GM12878 (cell line): ENCODE measurements around the gene PKNOX1. TPM values are rescaled to one million over a fixed set of nuclear protein-coding genes. Genes with fewer than 3 reads are reported as not detected.

ENCODE experiments used
- ATAC-seq: fragments of 200-7000 bp; cut with Tn5 transposase; 3 replicates; pipeline ENCODE4 v1.9.1; 2020; ENCODE audit warnings: mild to moderate bottlenecking, moderate library complexity
- BruUV-seq: library from RNA; stranded (reverse); fragments of 400-500 nt; replicated peaks from 2 replicates; lab custom pipeline; 2021; lab: Mats Ljungman, UMichigan
- CTCF ChIA-PET: fragments of 300-600 bp; sonication (Branson Sonifier 250); formaldehyde crosslinking; extraction: SDS; loops from one replicate; lab custom pipeline; 2021; ENCODE audit warnings: inconsistent platforms; lab: Yijun Ruan, JAX
- POLR2A ChIA-PET: fragments of 350-600 bp; formaldehyde crosslinking; extraction: SDS; loops from one replicate; lab custom pipeline; 2021; ENCODE audit warnings: inconsistent platforms; lab: Charles Lee
- RAD21 ChIA-PET: fragments of 300-600 bp; sonication (Branson Sonifier 250); formaldehyde crosslinking; loops from one replicate; lab custom pipeline; 2023; ENCODE audit warnings: antibody characterized with exemption; ENCODE audit not compliant: unreplicated experiment; lab: Charles Lee
- SMC1A ChIA-PET: fragments of 300-600 bp; sonication (Branson Sonifier 250); formaldehyde crosslinking; loops from one replicate; lab custom pipeline; 2023; ENCODE audit not compliant: unreplicated experiment, uncharacterized antibody; lab: Charles Lee
- DNase-seq: peaks from one replicate; pipeline ENCODE4 v3.0.0-alpha.2; 2011; ENCODE audit warnings: low read depth, low spot score
- FAIRE-seq: peaks from 3 replicates; lab custom pipeline; 2011; peaks lifted over from hg19 to GRCh38; lab: Jason Lieb, UNC
- H2AFZ ChIP-seq: 2 replicates; pipeline ENCODE4 v1.6.0; 2011; ENCODE audit warnings: low read depth, low read length, control low read depth; ENCODE audit not compliant: control insufficient read depth
- H3K27ac ChIP-seq: 2 replicates; pipeline ENCODE4 v1.5.1; 2011; ENCODE audit warnings: control low read depth; ENCODE audit not compliant: control insufficient read depth, insufficient read depth
- H3K27me3 ChIP-seq, 2 experiments: replicated peaks in 1 of 2; 2 replicates each; pipeline versions ENCODE4 v1.6.0 to v1.6.1; 2011; ENCODE audit warnings: low read length in 1 of 2; ENCODE audit not compliant: control insufficient read depth in 2 of 2, insufficient read depth in 2 of 2
- H3K36me3 ChIP-seq, 2 experiments: 2 replicates each; pipeline ENCODE4 v1.5.1; 2011; ENCODE audit warnings: low read length in 1 of 2; ENCODE audit not compliant: control insufficient read depth in 2 of 2, insufficient read depth in 2 of 2
- H3K4me1 ChIP-seq: 2 replicates; pipeline ENCODE4 v1.6.1; 2011; ENCODE audit warnings: mild to moderate bottlenecking, low read length, moderate library complexity, mixed read lengths; ENCODE audit not compliant: control insufficient read depth, insufficient read depth
- H3K4me2 ChIP-seq: 2 replicates; pipeline ENCODE4 v1.6.0; 2011; ENCODE audit warnings: control low read depth; ENCODE audit not compliant: control insufficient read depth, insufficient read depth
- H3K4me3 ChIP-seq: fragments of 200-600 bp; sonication (generic); 2 replicates; pipeline ENCODE4 v1.5.1; 2016
- H3K79me2 ChIP-seq: 2 replicates; pipeline ENCODE4 v1.6.0; 2011; ENCODE audit warnings: low read length; ENCODE audit not compliant: control insufficient read depth, insufficient read depth
- H3K9ac ChIP-seq: 2 replicates; pipeline ENCODE4 v1.8.0; 2011; ENCODE audit warnings: low read length, control low read depth, mixed read lengths; ENCODE audit not compliant: control insufficient read depth, insufficient read depth
- H3K9me3 ChIP-seq: replicated peaks from 3 replicates; pipeline ENCODE4 v1.5.1; 2011; ENCODE audit warnings: mild to moderate bottlenecking, low read length; ENCODE audit not compliant: control insufficient read depth, insufficient read depth
- H4K20me1 ChIP-seq: 2 replicates; pipeline ENCODE4 v1.6.0; 2011; ENCODE audit not compliant: control insufficient read depth, insufficient read depth
- BMI1 ChIP-seq: fragments of 450-650 bp; IDR thresholded peaks from 2 replicates; pipeline ENCODE4 v1.6.1; 2016; ENCODE audit warnings: mild to moderate bottlenecking, moderate library complexity, borderline replicate concordance
- CBX5 ChIP-seq: sonication (generic); IDR thresholded peaks from 2 replicates; pipeline ENCODE4 v1.6.1; 2016; ENCODE audit warnings: low read depth, moderate library complexity, mild to moderate bottlenecking, inconsistent platforms
- CHD4 ChIP-seq: fragments of 200-600 bp; sonication (generic); IDR thresholded peaks from 2 replicates; pipeline ENCODE4 v1.6.1; 2016; ENCODE audit warnings: mild to moderate bottlenecking
- EP300 ChIP-seq, 2 experiments: fragments of 150-350 bp in 1 of 2; IDR thresholded peaks; 2 replicates each; pipeline ENCODE4 v1.6.1; 2011 to 2012; ENCODE audit warnings: low read depth in 2 of 2, low read length in 2 of 2, borderline replicate concordance in 1 of 2, improper control_type of control experiment in 1 of 2, inconsistent platforms in 1 of 2; ENCODE audit not compliant: control insufficient read depth in 1 of 2
- ESRRA ChIP-seq: IDR thresholded peaks from 2 replicates; pipeline ENCODE4 v1.6.1; 2012; ENCODE audit warnings: mild to moderate bottlenecking, low read length, improper control_type of control experiment
- LARP7 ChIP-seq: fragments of 450-650 bp; IDR thresholded peaks from 2 replicates; pipeline ENCODE4 v1.6.1; 2017; ENCODE audit warnings: mild to moderate bottlenecking
- NFXL1 ChIP-seq: fragments of 450-650 bp; IDR thresholded peaks from 2 replicates; pipeline ENCODE4 v1.6.1; 2017; ENCODE audit warnings: antibody characterized with exemption, mild to moderate bottlenecking, borderline replicate concordance
- NR2C1 ChIP-seq: fragments of 450-650 bp; IDR thresholded peaks from 2 replicates; pipeline ENCODE4 v1.6.1; 2017; ENCODE audit warnings: antibody characterized with exemption, mild to moderate bottlenecking, moderate library complexity
- NR2F1 ChIP-seq: fragments of 450-650 bp; conservative IDR thresholded peaks from 2 replicates; pipeline ENCODE4 v1.6.1; 2017; ENCODE audit warnings: mild to moderate bottlenecking
- PAX5 ChIP-seq: IDR thresholded peaks from 2 replicates; pipeline ENCODE4 v1.6.1; 2011; ENCODE audit warnings: low read depth, low read length, borderline replicate concordance
- RUNX3 ChIP-seq: IDR thresholded peaks from 2 replicates; pipeline ENCODE4 v1.6.1; 2012; ENCODE audit warnings: low read length, inconsistent platforms
- SIN3A ChIP-seq: IDR thresholded peaks from 2 replicates; pipeline ENCODE4 v1.6.1; 2012; ENCODE audit warnings: low read depth, low read length, improper control_type of control experiment
- SPI1 ChIP-seq: IDR thresholded peaks from 2 replicates; pipeline ENCODE4 v1.6.1; 2011; ENCODE audit warnings: low read depth, mild to moderate bottlenecking, low read length, moderate library complexity, borderline replicate concordance; ENCODE audit not compliant: insufficient read depth
- SRF ChIP-seq, 2 experiments: IDR thresholded peaks; 2 replicates each; pipeline ENCODE4 v1.6.1; 2011; ENCODE audit warnings: low read depth in 2 of 2, low read length in 2 of 2, mild to moderate bottlenecking in 1 of 2, moderate library complexity in 1 of 2
- STAT3 ChIP-seq: IDR thresholded peaks from 2 replicates; pipeline ENCODE4 v1.6.1; 2011; ENCODE audit warnings: low read depth, low read length, improper control_type of control experiment
- TARDBP ChIP-seq: IDR thresholded peaks from 2 replicates; pipeline ENCODE4 v1.6.1; 2016; ENCODE audit warnings: borderline replicate concordance
- WRNIP1 ChIP-seq: IDR thresholded peaks from 2 replicates; pipeline ENCODE4 v1.6.1; 2011; ENCODE audit warnings: low read depth, low read length, improper control_type of control experiment, borderline replicate concordance
- YBX1 ChIP-seq: fragments of 450-650 bp; IDR thresholded peaks from 2 replicates; pipeline ENCODE4 v1.6.1; 2016; ENCODE audit warnings: antibody characterized with exemption
- ZNF207 ChIP-seq: fragments of 450-650 bp; IDR thresholded peaks from 2 replicates; pipeline ENCODE4 v1.6.1; 2014; ENCODE audit warnings: antibody characterized with exemption, mild to moderate bottlenecking, borderline replicate concordance
- ZNF274 ChIP-seq: IDR thresholded peaks from one replicate; pipeline ENCODE4 v1.8.0; 2011; ENCODE audit not compliant: insufficient read length, insufficient read depth
- ZSCAN29 ChIP-seq: fragments of 450-650 bp; IDR thresholded peaks from 2 replicates; pipeline ENCODE4 v1.6.1; 2017; ENCODE audit warnings: mild to moderate bottlenecking, moderate library complexity
- whole genome bisulfite sequencing: methylation state at CpG from one replicate; pipeline ENCODE4 v1.1.6; 2016; ENCODE audit warnings: low lambda C conversion rate; ENCODE audit not compliant: insufficient replicate concordance, insufficient coverage; ENCODE audit errors: missing lambda C conversion rate; 5-methylcytosine and 5-hydroxymethylcytosine counted together
- in situ Hi-C: fragments of 300-500 bp; cut with MboI; formaldehyde crosslinking; loops from 9 replicates; pipeline ENCODE4 v1.14.3; 2018; ENCODE audit warnings: mixed read lengths
- intact Hi-C: fragments of 100-400 bp; cut with micrococcal nuclease; formaldehyde crosslinking; loops from one replicate; pipeline ENCODE4 v1.14.2; 2022; ENCODE audit not compliant: unreplicated experiment
- polyA plus RNA-seq, 11 experiments: library from polyadenylated mRNA; depleted of rRNA in 4 of 11; unstranded in 6 of 11; stranded (reverse) in 5 of 11; fragments of >200 nt; fragmentation: Nextera tagmentation in 4 of 11; fragmentation: Illumina TruSeq in 1 of 11; extraction: Ambion mirVana in 4 of 11; extraction: Trizol in 1 of 11; gene quantifications; 1 replicate in 1 of 11; 2 replicates in 10 of 11; pipeline versions ENCODE4 v1.2.1 to v1.2.3, GENCODE V29; 2011 to 2016; ENCODE audit warnings: inconsistent platforms in 2 of 11, missing spikeins in 2 of 11, low read depth in 1 of 11
- total RNA-seq, 4 experiments: library from RNA; depleted of rRNA in 3 of 4; stranded (reverse); fragments of >200 nt in 3 of 4; fragmentation: Illumina TruSeq in 1 of 4; extraction: Trizol in 1 of 4; gene quantifications; 2 replicates each; pipeline versions ENCODE4 v1.2.1 to v1.2.3, GENCODE V29; 2013 to 2021
- TF ChIP-seq, protein P1 (sequence below): fragments of 450-650 bp; formaldehyde crosslinking; IDR thresholded peaks from 2 replicates; pipeline ENCODE4 v1.5.0; 2022; ENCODE audit warnings: mild to moderate bottlenecking, missing genetic modification characterization

Gene PKNOX1
- total and polyA plus RNA-seq, 10 of the 15 experiments (the other 5 are each of a cell fraction or from before 2014, with no cell fraction given) = 6.9 to 23.7 (median 13.2) TPM

DNA sequence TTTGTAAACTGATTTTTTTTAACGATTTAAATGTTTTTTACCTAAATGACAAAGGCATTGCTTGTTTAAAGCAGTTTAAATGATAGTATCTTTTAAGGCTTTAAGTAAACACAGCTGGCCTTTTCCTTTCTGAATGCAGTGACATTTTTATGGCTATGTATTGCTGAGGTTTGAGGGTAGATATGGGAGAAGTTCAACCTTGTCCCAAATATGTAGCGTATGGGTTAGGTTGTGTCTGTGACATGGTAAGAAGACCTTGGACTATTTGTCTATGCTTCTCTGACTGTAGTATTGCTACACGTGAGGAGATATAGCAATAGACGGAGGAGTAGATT lies 32.5 kb downstream of the PKNOX1 start (continued):
- TF ChIP-seq, protein P1, sequence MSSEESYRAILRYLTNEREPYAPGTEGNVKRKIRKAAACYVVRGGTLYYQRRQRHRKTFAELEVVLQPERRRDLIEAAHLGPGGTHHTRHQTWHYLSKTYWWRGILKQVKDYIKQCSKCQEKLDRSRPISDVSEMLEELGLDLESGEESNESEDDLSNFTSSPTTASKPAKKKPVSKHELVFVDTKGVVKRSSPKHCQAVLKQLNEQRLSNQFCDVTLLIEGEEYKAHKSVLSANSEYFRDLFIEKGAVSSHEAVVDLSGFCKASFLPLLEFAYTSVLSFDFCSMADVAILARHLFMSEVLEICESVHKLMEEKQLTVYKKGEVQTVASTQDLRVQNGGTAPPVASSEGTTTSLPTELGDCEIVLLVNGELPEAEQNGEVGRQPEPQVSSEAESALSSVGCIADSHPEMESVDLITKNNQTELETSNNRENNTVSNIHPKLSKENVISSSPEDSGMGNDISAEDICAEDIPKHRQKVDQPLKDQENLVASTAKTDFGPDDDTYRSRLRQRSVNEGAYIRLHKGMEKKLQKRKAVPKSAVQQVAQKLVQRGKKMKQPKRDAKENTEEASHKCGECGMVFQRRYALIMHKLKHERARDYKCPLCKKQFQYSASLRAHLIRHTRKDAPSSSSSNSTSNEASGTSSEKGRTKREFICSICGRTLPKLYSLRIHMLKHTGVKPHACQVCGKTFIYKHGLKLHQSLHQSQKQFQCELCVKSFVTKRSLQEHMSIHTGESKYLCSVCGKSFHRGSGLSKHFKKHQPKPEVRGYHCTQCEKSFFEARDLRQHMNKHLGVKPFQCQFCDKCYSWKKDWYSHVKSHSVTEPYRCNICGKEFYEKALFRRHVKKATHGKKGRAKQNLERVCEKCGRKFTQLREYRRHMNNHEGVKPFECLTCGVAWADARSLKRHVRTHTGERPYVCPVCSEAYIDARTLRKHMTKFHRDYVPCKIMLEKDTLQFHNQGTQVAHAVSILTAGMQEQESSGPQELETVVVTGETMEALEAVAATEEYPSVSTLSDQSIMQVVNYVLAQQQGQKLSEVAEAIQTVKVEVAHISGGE = no peak
- TF ChIP-seq EP300 (IDR thresholded peaks at IDR 0.05; ENCODE audit: borderline replicate concordance in 1 of 2, control insufficient read depth in 1 of 2, low read depth in 2 of 2, low read length in 2 of 2) (no peak), ZNF274 (no peak), LARP7 (no peak), SRF (IDR thresholded peaks at IDR 0.05; ENCODE audit: low read depth in 2 of 2, low read length in 2 of 2) (no peak), SPI1 (no peak), PAX5 (no peak), NR2F1 (no peak), ZSCAN29 (no peak), YBX1 (no peak)

DNA sequence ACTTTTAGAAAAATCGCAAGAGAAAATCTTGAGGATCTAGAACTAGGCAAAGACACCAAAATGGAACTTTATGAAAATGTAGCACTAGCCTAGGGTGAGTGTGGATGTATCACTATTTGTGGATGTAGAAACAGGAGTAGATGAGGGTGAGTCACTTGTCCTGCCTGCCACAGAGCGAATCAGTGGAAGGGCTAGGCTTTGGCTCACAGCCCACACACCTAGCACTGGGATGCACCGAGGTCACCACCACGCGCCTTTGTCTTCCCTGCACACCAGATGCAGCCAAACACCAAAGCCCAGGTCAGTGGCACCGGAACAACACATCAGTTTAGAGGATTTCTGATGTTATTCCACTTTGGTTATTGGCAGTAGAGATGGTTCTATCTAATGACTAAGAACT lies 38.2 kb downstream of the PKNOX1 start:
- FAIRE-seq = no peak
- Histone ChIP-seq H3K4me3 (no peak overlapping the region), H3K4me1 (peaks cover 7% of the 10 kb centered on the region), H3K79me2 (no peaks in the 10 kb centered on the region), H3K9ac (no peak overlapping the region), H3K36me3 (peaks cover 4 to 11% of the 10 kb centered on the region in 2 experiments; a peak in 3 of 4 replicates), H3K4me2 (no peak overlapping the region), H2AFZ (no peak overlapping the region), H3K27ac (no peak overlapping the region), H3K27me3 (no peaks in the 10 kb centered on the region), H4K20me1 (no peaks in the 10 kb centered on the region), H3K9me3 (no peaks in the 10 kb centered on the region)
- RAD21 ChIA-PET = no interaction called here
- CTCF ChIA-PET = no interaction called here
- POLR2A ChIA-PET = no interaction called here
- no TSS peak for BruUV-seq
- in situ Hi-C loops (no loop called here), intact Hi-C loops (no loop called here)
- ATAC-seq = no peak
- WGBS = 98% methylated on average over 6 of the region's 6 CpGs
- TF ChIP-seq STAT3 (no peak), ESRRA (no peak), NR2C1 (no peak), RUNX3 (no peak), CBX5 (no peak), BMI1 (no peak), TARDBP (no peak), NFXL1 (no peak), ZNF207 (no peak), SIN3A (no peak), WRNIP1 (no peak), CHD4 (no peak)
- SMC1A ChIA-PET = no interaction called here
- DNase-seq = no peak
